HepG2 (cell line): ENCODE results near the gene ZFP69B.

Experiments used
- CTCF ChIP-seq: sonication (generic); formaldehyde crosslinking; IDR thresholded peaks from 2 replicates; pipeline ENCODE4 v1.5.0; 2020; ENCODE audit warnings: mild to moderate bottlenecking, missing genetic modification reagents, moderate library complexity
- EZH2 ChIP-seq: conservative IDR thresholded peaks from 2 replicates; pipeline ENCODE4 v1.6.1; 2012; ENCODE audit warnings: mild to moderate bottlenecking, low read depth, low read length, moderate library complexity
- NFE2L2 ChIP-seq: fragments of 150-350 bp; IDR thresholded peaks from 2 replicates; pipeline ENCODE4 v1.6.1; 2014; ENCODE audit warnings: low read length
- POLR2G ChIP-seq: fragments of 200-400 bp; formaldehyde crosslinking; IDR thresholded peaks from 2 replicates; pipeline ENCODE4 v1.6.1; 2018; ENCODE audit warnings: mild to moderate bottlenecking, low read depth, low read length, moderate library complexity
- STAG1 ChIP-seq: sonication (generic); formaldehyde crosslinking; IDR thresholded peaks from 2 replicates; pipeline ENCODE4 v1.4.0; 2020; ENCODE audit warnings: missing genetic modification reagents
- ZGPAT ChIP-seq: IDR thresholded peaks from 2 replicates; pipeline ENCODE4 v1.6.1; 2016; ENCODE audit warnings: mild to moderate bottlenecking
- ZNF274 ChIP-seq: sonication (generic); formaldehyde crosslinking; IDR thresholded peaks from 2 replicates; pipeline ENCODE4 v1.5.1; 2020; ENCODE audit warnings: mild to moderate bottlenecking, missing genetic modification reagents
- ZNF547 ChIP-seq: sonication (generic); formaldehyde crosslinking; IDR thresholded peaks from 2 replicates; pipeline ENCODE4 v1.5.1; 2020; ENCODE audit warnings: mild to moderate bottlenecking, missing genetic modification reagents
- ZNF609 ChIP-seq: sonication (generic); formaldehyde crosslinking; IDR thresholded peaks from 2 replicates; pipeline ENCODE4 v1.4.0; 2020; ENCODE audit warnings: mild to moderate bottlenecking, missing genetic modification reagents, borderline replicate concordance
- TF ChIP-seq, protein P1 (sequence below): IDR thresholded peaks from 2 replicates; pipeline ENCODE4 v1.6.1; 2012; ENCODE audit warnings: inconsistent platforms
- TF ChIP-seq, protein P2 (sequence below): sonication (generic); formaldehyde crosslinking; IDR thresholded peaks from 2 replicates; pipeline ENCODE4 v1.5.0; 2020; ENCODE audit warnings: missing genetic modification reagents
- TF ChIP-seq, protein P3 (sequence below): sonication (generic); formaldehyde crosslinking; IDR thresholded peaks from 2 replicates; pipeline ENCODE4 v1.4.0; 2020; ENCODE audit warnings: missing genetic modification reagents

DNA sequence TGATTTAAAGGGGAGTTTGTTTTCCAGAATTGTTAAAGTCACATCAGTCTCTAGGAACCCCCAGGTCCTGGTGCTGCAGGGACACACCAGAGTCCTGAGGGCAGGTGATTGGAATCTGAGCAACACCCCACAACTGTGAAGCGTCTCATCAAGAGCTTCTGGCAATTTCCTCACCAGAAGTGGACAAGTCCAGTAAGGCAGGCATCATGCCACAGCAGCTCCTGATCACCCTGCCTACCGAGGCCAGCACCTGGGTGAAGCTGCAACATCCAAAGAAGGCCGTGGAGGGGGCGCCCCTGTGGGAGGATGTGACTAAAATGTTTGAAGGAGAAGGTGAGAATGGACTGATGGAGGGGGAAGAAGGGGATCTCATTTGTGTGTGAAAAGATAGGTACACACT lies 28.9 kb downstream of the ZFP69B start:
- TF ChIP-seq STAG1 (CRISPR knock-in tag) (no peak), ZGPAT (no peak), ZNF609 (CRISPR knock-in tag) (no peak), CTCF (CRISPR knock-in tag) (no peak), ZNF274 (CRISPR knock-in tag) (no peak), ZNF547 (CRISPR knock-in tag) (no peak), POLR2G (no peak), NFE2L2 (no peak), EZH2 (no peak)
- TF ChIP-seq, protein P1, sequence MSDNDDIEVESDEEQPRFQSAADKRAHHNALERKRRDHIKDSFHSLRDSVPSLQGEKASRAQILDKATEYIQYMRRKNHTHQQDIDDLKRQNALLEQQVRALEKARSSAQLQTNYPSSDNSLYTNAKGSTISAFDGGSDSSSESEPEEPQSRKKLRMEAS: no peak
- TF ChIP-seq, protein P2, sequence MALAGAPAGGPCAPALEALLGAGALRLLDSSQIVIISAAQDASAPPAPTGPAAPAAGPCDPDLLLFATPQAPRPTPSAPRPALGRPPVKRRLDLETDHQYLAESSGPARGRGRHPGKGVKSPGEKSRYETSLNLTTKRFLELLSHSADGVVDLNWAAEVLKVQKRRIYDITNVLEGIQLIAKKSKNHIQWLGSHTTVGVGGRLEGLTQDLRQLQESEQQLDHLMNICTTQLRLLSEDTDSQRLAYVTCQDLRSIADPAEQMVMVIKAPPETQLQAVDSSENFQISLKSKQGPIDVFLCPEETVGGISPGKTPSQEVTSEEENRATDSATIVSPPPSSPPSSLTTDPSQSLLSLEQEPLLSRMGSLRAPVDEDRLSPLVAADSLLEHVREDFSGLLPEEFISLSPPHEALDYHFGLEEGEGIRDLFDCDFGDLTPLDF: no peak
- TF ChIP-seq, protein P3, sequence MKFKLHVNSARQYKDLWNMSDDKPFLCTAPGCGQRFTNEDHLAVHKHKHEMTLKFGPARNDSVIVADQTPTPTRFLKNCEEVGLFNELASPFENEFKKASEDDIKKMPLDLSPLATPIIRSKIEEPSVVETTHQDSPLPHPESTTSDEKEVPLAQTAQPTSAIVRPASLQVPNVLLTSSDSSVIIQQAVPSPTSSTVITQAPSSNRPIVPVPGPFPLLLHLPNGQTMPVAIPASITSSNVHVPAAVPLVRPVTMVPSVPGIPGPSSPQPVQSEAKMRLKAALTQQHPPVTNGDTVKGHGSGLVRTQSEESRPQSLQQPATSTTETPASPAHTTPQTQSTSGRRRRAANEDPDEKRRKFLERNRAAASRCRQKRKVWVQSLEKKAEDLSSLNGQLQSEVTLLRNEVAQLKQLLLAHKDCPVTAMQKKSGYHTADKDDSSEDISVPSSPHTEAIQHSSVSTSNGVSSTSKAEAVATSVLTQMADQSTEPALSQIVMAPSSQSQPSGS (CRISPR knock-in tag): no peak
